B cell (primary cell): ENCODE measurements around the gene SOWAHC. TPM values are rescaled to one million over a fixed set of nuclear protein-coding genes. Genes with fewer than 3 reads are reported as not detected.

Experiments used
- ATAC-seq: fragments of 200-7000 bp; cut with Tn5 transposase; one replicate; pipeline ENCODE4 v1.10.0; 2021; ENCODE audit warnings: low read depth, mild to moderate bottlenecking, moderate number of reproducible peaks, moderate library complexity
- CTCF ChIA-PET: fragments of 350-600 bp; sonication (Branson Sonifier 250); formaldehyde crosslinking; loops from one replicate; lab custom pipeline; 2021; ENCODE audit warnings: antibody characterized with exemption, inconsistent platforms; lab: Charles Lee
- POLR2A ChIA-PET: fragments of 350-600 bp; sonication (Branson Sonifier 250); formaldehyde crosslinking; loops from one replicate; lab custom pipeline; 2021; ENCODE audit warnings: antibody characterized with exemption; lab: Charles Lee
- DNase-seq: peaks from one replicate; pipeline ENCODE4 v3.0.0; 2013
- H2AFZ ChIP-seq: 2 replicates; pipeline ENCODE4 v1.6.1; 2012; ENCODE audit warnings: mild to moderate bottlenecking, low read depth, low read length; ENCODE audit not compliant: insufficient read depth, poor library complexity, severe bottlenecking
- H3K27ac ChIP-seq, 2 donors: 1 replicate in 1 of 2; 2 replicates in 1 of 2; pipeline ENCODE4 v1.5.1; 2012 to 2013; ENCODE audit warnings: low read length in 2 of 2, mild to moderate bottlenecking in 2 of 2, moderate library complexity in 1 of 2
- H3K27me3 ChIP-seq, 4 experiments: fragments of 200-600 bp in 1 of 4; sonication (generic) in 1 of 4; replicated peaks in 1 of 4; 1 replicate in 2 of 4; 2 replicates in 2 of 4; pipeline versions ENCODE4 v1.6.1 to v1.7.0; 2013 to 2016; ENCODE audit warnings: low read length in 3 of 4, mild to moderate bottlenecking in 2 of 4, mixed read lengths in 1 of 4, moderate library complexity in 1 of 4; ENCODE audit not compliant: insufficient read depth in 4 of 4, control insufficient read depth in 3 of 4; ENCODE audit errors: control extremely low read depth in 1 of 4
- H3K36me3 ChIP-seq, 2 experiments: replicated peaks in 1 of 2; 1 replicate in 1 of 2; 2 replicates in 1 of 2; pipeline versions ENCODE4 v1.6.1 to v1.7.1; 2013; ENCODE audit warnings: low read length in 1 of 2; ENCODE audit not compliant: insufficient read depth in 2 of 2, control insufficient read depth in 1 of 2; ENCODE audit errors: control extremely low read depth in 1 of 2, extremely low read depth in 1 of 2
- H3K4me1 ChIP-seq, 2 donors: fragments of 200-600 bp in 1 of 2; sonication (generic) in 1 of 2; 1 replicate in 1 of 2; 2 replicates in 1 of 2; pipeline versions ENCODE4 v1.5.1 to v1.6.1; 2013 to 2017; ENCODE audit warnings: low read length in 2 of 2; ENCODE audit not compliant: control insufficient read depth in 2 of 2, insufficient read depth in 2 of 2
- H3K4me2 ChIP-seq: replicated peaks from 2 replicates; pipeline ENCODE3; 2012; ENCODE audit warnings: mild to moderate bottlenecking, low read depth, low read length; ENCODE audit not compliant: poor library complexity, severe bottlenecking
- H3K4me3 ChIP-seq, 5 experiments: fragments of 200-600 bp in 1 of 5; sonication (generic) in 1 of 5; 1 replicate in 3 of 5; 2 replicates in 2 of 5; pipeline versions ENCODE4 v1.5.1 to v1.7.0; 2011 to 2016; ENCODE audit warnings: low read length in 4 of 5, mild to moderate bottlenecking in 4 of 5, low read depth in 2 of 5, control low read depth in 1 of 5, moderate library complexity in 1 of 5; ENCODE audit not compliant: insufficient read depth in 1 of 5; ENCODE audit errors: control extremely low read depth in 1 of 5, extremely low read depth in 1 of 5
- H3K79me2 ChIP-seq: fragments of 200-600 bp; sonication (generic); one replicate; pipeline ENCODE4 v1.6.0; 2016; ENCODE audit warnings: low read length; ENCODE audit not compliant: control insufficient read depth, insufficient read depth
- H3K9ac ChIP-seq: fragments of 200-600 bp; sonication (generic); 2 replicates; pipeline ENCODE4 v1.6.1; 2017; ENCODE audit warnings: mild to moderate bottlenecking, low read length, moderate library complexity
- H3K9me3 ChIP-seq, 3 donors: one replicate each; pipeline versions ENCODE4 v1.6.1 to v1.7.1; 2013; ENCODE audit warnings: low read length in 2 of 3; ENCODE audit not compliant: control insufficient read depth in 2 of 3, insufficient read depth in 1 of 3; ENCODE audit errors: control extremely low read depth in 1 of 3
- H4K20me1 ChIP-seq: 2 replicates; pipeline ENCODE4 v1.6.0; 2012; ENCODE audit warnings: mild to moderate bottlenecking, low read length; ENCODE audit not compliant: insufficient read depth, control insufficient read depth, poor library complexity, severe bottlenecking
- H3K27ac Mint-ChIP-seq: one replicate; pipeline ENCODE4 v1.8.0; 2021; ENCODE audit warnings: mixed read lengths
- H3K27me3 Mint-ChIP-seq: one replicate; pipeline ENCODE4 v1.8.0; 2021; ENCODE audit warnings: mixed read lengths
- H3K4me1 Mint-ChIP-seq: one replicate; pipeline ENCODE4 v1.8.0; 2021; ENCODE audit warnings: mixed read lengths
- H3K4me3 Mint-ChIP-seq: one replicate; pipeline ENCODE4 v1.8.0; 2021; ENCODE audit warnings: mixed read lengths
- H3K9me3 Mint-ChIP-seq: one replicate; pipeline ENCODE4 v1.8.0; 2022; ENCODE audit warnings: mixed read lengths; ENCODE audit not compliant: insufficient read depth
- EZH2 ChIP-seq: IDR thresholded peaks from 2 replicates; pipeline ENCODE4 v1.6.1; 2012; ENCODE audit warnings: borderline replicate concordance, low read depth, mild to moderate bottlenecking, moderate library complexity, low read length; ENCODE audit not compliant: insufficient read depth, poor library complexity, severe bottlenecking
- WGBS: methylation state at CpG from one replicate; pipeline ENCODE4 v1.1.5; 2013; ENCODE audit warnings: missing lambda C conversion rate; ENCODE audit not compliant: insufficient coverage; 5-methylcytosine and 5-hydroxymethylcytosine counted together
- intact Hi-C: fragments of 100-400 bp; cut with micrococcal nuclease; formaldehyde crosslinking; loops from one replicate; pipeline ENCODE4 v1.10.0; 2022
- polyA plus RNA-seq: library from polyadenylated mRNA; depleted of rRNA; stranded (reverse); fragments of >200 nt; gene quantifications from 2 replicates; pipeline ENCODE4 v1.2.3, GENCODE V29; 2012
- total RNA-seq, 2 donors: library from RNA; stranded (reverse); fragments of 120-200 nt in 1 of 2; gene quantifications; 1 replicate in 1 of 2; 2 replicates in 1 of 2; pipeline versions ENCODE4 v1.2.3 to v1.2.4, GENCODE V29; 2013 to 2022
- TF ChIP-seq, protein P1 (sequence below): fragments of 200-600 bp; IDR thresholded peaks from one replicate; pipeline ENCODE4 v1.8.0; 2022; ENCODE audit warnings: antibody characterized with exemption, mild to moderate bottlenecking

SOWAHC gene
- total and polyA plus RNA-seq, 2 donors (not counting 1 experiment from before 2014, with no cell fraction given): 0.05 to 0.28 TPM

DNA sequence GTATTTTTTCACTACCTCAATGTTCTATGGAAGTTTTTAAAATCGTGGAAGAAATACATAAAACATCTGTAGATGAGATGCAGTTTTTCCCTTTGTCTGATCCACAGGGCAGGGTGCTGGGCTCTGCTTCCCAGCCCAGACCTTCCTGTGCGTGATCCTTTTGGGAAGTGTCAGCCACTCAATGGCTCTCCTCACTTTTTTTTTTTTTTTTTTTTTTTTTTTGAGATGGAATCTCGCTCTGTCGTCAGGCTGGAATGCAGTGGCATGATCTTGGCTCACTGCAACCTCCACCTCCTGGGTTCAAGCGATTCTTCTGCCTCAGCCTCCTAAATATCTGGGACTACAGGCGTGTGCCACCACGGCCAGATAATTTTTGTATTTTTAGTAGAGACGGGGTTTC is 32.8 kb downstream of the SOWAHC start:
- WGBS: 85% methylated on average over 4 of the region's 8 CpGs
- H3K27ac Mint-ChIP-seq: no peak overlapping the region
- no peak overlapping the region for H3K4me3 Mint-ChIP-seq
- TF ChIP-seq EZH2: no peak
- TF ChIP-seq, protein P1, sequence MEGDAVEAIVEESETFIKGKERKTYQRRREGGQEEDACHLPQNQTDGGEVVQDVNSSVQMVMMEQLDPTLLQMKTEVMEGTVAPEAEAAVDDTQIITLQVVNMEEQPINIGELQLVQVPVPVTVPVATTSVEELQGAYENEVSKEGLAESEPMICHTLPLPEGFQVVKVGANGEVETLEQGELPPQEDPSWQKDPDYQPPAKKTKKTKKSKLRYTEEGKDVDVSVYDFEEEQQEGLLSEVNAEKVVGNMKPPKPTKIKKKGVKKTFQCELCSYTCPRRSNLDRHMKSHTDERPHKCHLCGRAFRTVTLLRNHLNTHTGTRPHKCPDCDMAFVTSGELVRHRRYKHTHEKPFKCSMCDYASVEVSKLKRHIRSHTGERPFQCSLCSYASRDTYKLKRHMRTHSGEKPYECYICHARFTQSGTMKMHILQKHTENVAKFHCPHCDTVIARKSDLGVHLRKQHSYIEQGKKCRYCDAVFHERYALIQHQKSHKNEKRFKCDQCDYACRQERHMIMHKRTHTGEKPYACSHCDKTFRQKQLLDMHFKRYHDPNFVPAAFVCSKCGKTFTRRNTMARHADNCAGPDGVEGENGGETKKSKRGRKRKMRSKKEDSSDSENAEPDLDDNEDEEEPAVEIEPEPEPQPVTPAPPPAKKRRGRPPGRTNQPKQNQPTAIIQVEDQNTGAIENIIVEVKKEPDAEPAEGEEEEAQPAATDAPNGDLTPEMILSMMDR: no peak
- Histone ChIP-seq H3K4me1 (no peaks in the 10 kb centered on the region), H3K9ac (no peak overlapping the region), H4K20me1 (no peaks in the 10 kb centered on the region), H3K79me2 (no peaks in the 10 kb centered on the region), H3K27me3 (no peaks in the 10 kb centered on the region), H3K9me3 (peaks cover 0 to 6% (median 0%) of the 10 kb centered on the region in 3 donors), H3K4me2 (no peak overlapping the region), H3K27ac (no peak overlapping the region), H3K4me3 (no peak overlapping the region), H2AFZ (no peak overlapping the region), H3K36me3 (no peaks in the 10 kb centered on the region)
- ChIA-PET POLR2A (no interaction called here), CTCF (no interaction called here)
- DNase-seq: no peak
- intact Hi-C loops: no loop called here
- ATAC-seq: no peak
- no peaks in the 10 kb centered on the region for H3K4me1 Mint-ChIP-seq
- peaks cover 11% of the 10 kb centered on the region for H3K27me3 Mint-ChIP-seq
- no peaks in the 10 kb centered on the region for H3K9me3 Mint-ChIP-seq

DNA sequence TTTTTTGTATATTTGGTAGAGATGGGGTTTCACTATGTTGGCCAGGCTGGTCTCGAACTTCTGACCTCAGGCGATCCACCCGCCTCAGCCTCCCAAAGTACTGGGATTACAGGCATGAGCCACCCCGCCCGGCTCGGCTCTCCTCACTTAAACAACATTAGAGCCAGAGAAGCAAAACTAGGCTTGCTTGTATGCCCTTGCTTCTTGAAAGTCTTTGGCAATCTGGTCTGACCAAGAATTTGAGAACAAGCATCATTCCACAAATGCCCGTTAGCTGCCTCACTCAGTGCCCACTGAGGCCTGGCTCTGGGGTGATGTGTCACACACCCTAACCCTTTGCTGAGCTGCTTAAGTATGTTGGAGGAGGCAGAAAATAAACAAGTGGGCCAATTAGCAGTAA is 33.5 kb downstream of the SOWAHC start:
- no peaks in the 10 kb centered on the region for H3K9me3 Mint-ChIP-seq
- H3K4me1 ChIP-seq: no peaks in the 10 kb centered on the region
- no peak for DNase-seq
- ATAC-seq: no peak
- WGBS: 95% methylated on average over 6 of the region's 7 CpGs
- no peak overlapping the region for H2AFZ ChIP-seq
- H3K4me2 ChIP-seq: no peak overlapping the region
- H4K20me1 ChIP-seq: no peaks in the 10 kb centered on the region
- H3K27me3 ChIP-seq: no peaks in the 10 kb centered on the region
- ChIA-PET POLR2A (no interaction called here), CTCF (no interaction called here)
- H3K4me3 Mint-ChIP-seq: no peak overlapping the region
- no peaks in the 10 kb centered on the region for H3K36me3 ChIP-seq
- H3K4me1 Mint-ChIP-seq: no peaks in the 10 kb centered on the region
- intact Hi-C loops: no loop called here
- TF ChIP-seq, protein P1: no peak
- no peak for TF ChIP-seq EZH2
- H3K79me2 ChIP-seq: no peaks in the 10 kb centered on the region
- no peak overlapping the region for H3K27ac ChIP-seq
- H3K9me3 ChIP-seq: peaks cover 0 to 6% (median 0%) of the 10 kb centered on the region in 3 donors
- no peak overlapping the region for H3K9ac ChIP-seq
- peaks cover 11% of the 10 kb centered on the region for H3K27me3 Mint-ChIP-seq
- H3K27ac Mint-ChIP-seq: no peak overlapping the region
- no peak overlapping the region for H3K4me3 ChIP-seq
